ENCODE measurements around the gene SLCO3A1.

Gene SLCO3A1

GRCh38 chr15:92111291-92111690 lies 257.8 kb downstream of the SLCO3A1 start:
- DNase-seq = no peak

GRCh38 chr15:92111751-92112150 lies 258.2 kb downstream of the SLCO3A1 start:
- no peak for DNase-seq

- peak; percentile 55 for DNase-seq
These were observed 258.7 kb downstream of the SLCO3A1 start for GRCh38 chr15:92112180-92112579.

- DNase-seq = no peak
These were observed 259.2 kb downstream of the SLCO3A1 start for GRCh38 chr15:92112711-92113110.

GRCh38 chr15:92113832-92114231 lies 260.3 kb downstream of the SLCO3A1 start:
- no peak for DNase-seq

- no peak for DNase-seq
These were observed 262.3 kb downstream of the SLCO3A1 start for GRCh38 chr15:92115834-92116233.

- DNase-seq = no peak
These were observed 262.8 kb downstream of the SLCO3A1 start for GRCh38 chr15:92116330-92116729.

- DNase-seq = peak; percentile 29
These were observed 263.8 kb downstream of the SLCO3A1 start for GRCh38 chr15:92117261-92117731.

GRCh38 chr15:92118162-92118935 lies 264.8 kb downstream of the SLCO3A1 start:
- peak; percentile 46 for DNase-seq

- DNase-seq = no peak
These were observed 265.4 kb downstream of the SLCO3A1 start for GRCh38 chr15:92118936-92119325.

GRCh38 chr15:92120094-92120795 lies 266.7 kb downstream of the SLCO3A1 start:
- no peak for DNase-seq

GRCh38 chr15:92121047-92121446 lies 267.5 kb downstream of the SLCO3A1 start:
- DNase-seq = no peak

- no peak for DNase-seq
These were observed 268.8 kb downstream of the SLCO3A1 start for GRCh38 chr15:92122259-92122658.

GRCh38 chr15:92123962-92124656 lies 270.6 kb downstream of the SLCO3A1 start:
- DNase-seq = no peak

- no peak for DNase-seq
These were observed 271.1 kb downstream of the SLCO3A1 start for GRCh38 chr15:92124657-92125010.

- no peak for DNase-seq
These were observed 275.3 kb downstream of the SLCO3A1 start for GRCh38 chr15:92128788-92129187.

GRCh38 chr15:92130244-92130643 lies 276.7 kb downstream of the SLCO3A1 start:
- no peak for DNase-seq

- DNase-seq = no peak
These were observed 277.4 kb downstream of the SLCO3A1 start for GRCh38 chr15:92130906-92131305.

GRCh38 chr15:92132982-92133755 lies 279.7 kb downstream of the SLCO3A1 start:
- DNase-seq = no peak

- no peak for DNase-seq
These were observed 287.3 kb downstream of the SLCO3A1 start for GRCh38 chr15:92140796-92141195.

GRCh38 chr15:92141607-92142006 lies 288.1 kb downstream of the SLCO3A1 start:
- DNase-seq = no peak

GRCh38 chr15:92142242-92143232 lies 289.0 kb downstream of the SLCO3A1 start:
- DNase-seq = peak; percentile 43
